GM13977 (cell line): Measurements from ENCODE around the gene MEX3D.

Source experiments
- DNase-seq: peaks from one replicate; pipeline ENCODE4 v3.0.0; 2012; ENCODE audit warnings: low spot score
- CTCF ChIP-seq: IDR thresholded peaks from 2 replicates; pipeline ENCODE4 v1.5.1; 2012; ENCODE audit warnings: mild to moderate bottlenecking, control low read depth; ENCODE audit not compliant: insufficient read depth; ENCODE audit errors: extremely low read depth, missing control alignments
- in situ Hi-C: fragments of 300-500 bp; cut with MboI; formaldehyde crosslinking; loops from one replicate; pipeline ENCODE4 v1.12.0; 2022; ENCODE audit warnings: low sequenced_read_pairs, low pct_unique_long_range_greater_than_20kb, mixed read lengths, inconsistent platforms; ENCODE audit not compliant: unreplicated experiment

Gene MEX3D

GRCh38 chr19:1568320-1569019, at the start of gene MEX3D:
Gene MEX3D, minus strand, starts transcription at chr19:1568325. Its CDS starts 267 bp downstream, at chr19:1568058.
- in situ Hi-C loops = no loop called here
- no peak for TF ChIP-seq CTCF
- DNase-seq = peak; percentile 100

GRCh38 chr19:1616875-1617274, 48.8 kb upstream of the MEX3D start:
- in situ Hi-C loops = no loop called here
- TF ChIP-seq CTCF = no peak
- DNase-seq = no peak

GRCh38 chr19:1616396-1616795, 48.3 kb upstream of the MEX3D start:
- in situ Hi-C loops = no loop called here
- no peak for DNase-seq
- TF ChIP-seq CTCF = no peak

- DNase-seq = no peak
- TF ChIP-seq CTCF = no peak
- in situ Hi-C loops = no loop called here
These were observed 47.1 kb upstream of the MEX3D start for GRCh38 chr19:1615156-1615765.

- DNase-seq = no peak
- in situ Hi-C loops = no loop called here
- no peak for TF ChIP-seq CTCF
These were observed 45.9 kb upstream of the MEX3D start for GRCh38 chr19:1613808-1614570.

GRCh38 chr19:1613146-1613545, 45.0 kb upstream of the MEX3D start:
- no peak for DNase-seq
- in situ Hi-C loops = no loop called here
- TF ChIP-seq CTCF = no peak
